Endothelial cell of umbilical vein (primary cell): Measurements from ENCODE around the gene ITIH6. TPM values are rescaled to one million over a fixed set of nuclear protein-coding genes. Genes with fewer than 3 reads are reported as not detected.

Source experiments
- BruUV-seq: library from RNA; stranded (reverse); fragments of 400-500 nt; replicated peaks from 2 replicates; lab custom pipeline; 2021; lab: Mats Ljungman, UMichigan
- CTCF ChIA-PET: fragments of 300-600, 350-600 bp; sonication (Branson Sonifier 250); formaldehyde crosslinking; loops from one replicate; lab custom pipeline; 2021; ENCODE audit warnings: antibody characterized with exemption, inconsistent platforms; lab: Charles Lee
- POLR2A ChIA-PET: fragments of 300-600, 350-600 bp; sonication (Branson Sonifier 250); formaldehyde crosslinking; loops from one replicate; lab custom pipeline; 2021; ENCODE audit warnings: antibody characterized with exemption, inconsistent platforms; lab: Charles Lee
- DNase-seq: peaks from one replicate; pipeline ENCODE4 v3.0.0-alpha.2; 2011; ENCODE audit warnings: low read depth, low spot score
- FAIRE-seq: peaks from 2 replicates; lab custom pipeline; 2011; peaks lifted over from hg19 to GRCh38; lab: Jason Lieb, UNC
- H2AFZ ChIP-seq: 2 replicates; pipeline ENCODE4 v1.6.0; 2012; ENCODE audit warnings: low read depth, low read length, control low read depth, inconsistent platforms
- H3K27ac ChIP-seq: 2 replicates; pipeline ENCODE4 v1.5.1; 2011; ENCODE audit warnings: low read depth, mild to moderate bottlenecking, control low read depth, low read length, moderate library complexity; ENCODE audit not compliant: insufficient read depth
- H3K27me3 ChIP-seq, 2 experiments: 2 replicates each; pipeline versions ENCODE4 v1.6.0 to v1.6.1; 2011; ENCODE audit warnings: low read length in 2 of 2, mixed read lengths in 1 of 2; ENCODE audit not compliant: control insufficient read depth in 2 of 2, insufficient read depth in 2 of 2
- H3K36me3 ChIP-seq, 2 experiments: 2 replicates in 1 of 2; 3 replicates in 1 of 2; pipeline ENCODE4 v1.5.1; 2011; ENCODE audit warnings: low read length in 2 of 2, mild to moderate bottlenecking in 1 of 2, moderate library complexity in 1 of 2; ENCODE audit not compliant: control insufficient read depth in 2 of 2, insufficient read depth in 2 of 2; ENCODE audit errors: extremely low read depth in 1 of 2
- H3K4me1 ChIP-seq: 3 replicates; pipeline ENCODE4 v1.5.1; 2011; ENCODE audit warnings: mild to moderate bottlenecking, low read length; ENCODE audit not compliant: control insufficient read depth, insufficient read depth; ENCODE audit errors: extremely low read depth
- H3K4me2 ChIP-seq: 2 replicates; pipeline ENCODE4 v1.6.1; 2011; ENCODE audit warnings: low read length, control low read depth, mixed read lengths; ENCODE audit not compliant: insufficient read depth
- H3K4me3 ChIP-seq, 3 experiments: fragments of 200-600 bp in 1 of 3; sonication (generic), shearing (Covaris generic) in 1 of 3; replicated peaks in 1 of 3; 2 replicates each; pipeline ENCODE4 v1.5.1; 2011 to 2016; ENCODE audit warnings: control low read depth in 3 of 3, low read length in 3 of 3, mild to moderate bottlenecking in 2 of 3, inconsistent platforms in 1 of 3, low read depth in 1 of 3, moderate library complexity in 1 of 3; ENCODE audit not compliant: insufficient read depth in 1 of 3
- H3K79me2 ChIP-seq: 2 replicates; pipeline ENCODE4 v1.6.0; 2012; ENCODE audit warnings: low read length, inconsistent platforms; ENCODE audit not compliant: control insufficient read depth, insufficient read depth
- H3K9ac ChIP-seq: replicated peaks from 2 replicates; pipeline ENCODE3; 2011; ENCODE audit warnings: low read length, control low read depth; ENCODE audit not compliant: insufficient read depth; ENCODE audit errors: extremely low read depth
- H3K9me1 ChIP-seq: replicated peaks from 3 replicates; pipeline ENCODE4 v1.6.0; 2011; ENCODE audit warnings: mild to moderate bottlenecking, low read length; ENCODE audit not compliant: control insufficient read depth, insufficient read depth; ENCODE audit errors: extremely low read depth
- H3K9me3 ChIP-seq: replicated peaks from 2 replicates; pipeline ENCODE4 v1.5.1; 2012; ENCODE audit warnings: low read length, inconsistent platforms; ENCODE audit not compliant: control insufficient read depth, insufficient read depth
- H4K20me1 ChIP-seq: replicated peaks from 2 replicates; pipeline ENCODE3; 2011; ENCODE audit warnings: mild to moderate bottlenecking, low read length; ENCODE audit not compliant: control insufficient read depth, insufficient read depth; ENCODE audit errors: extremely low read depth
- CTCF ChIP-seq, 2 donors: IDR thresholded peaks; 1 replicate in 1 of 2; 2 replicates in 1 of 2; pipeline ENCODE4 v1.5.1; 2011; ENCODE audit warnings: low read length in 2 of 2, mild to moderate bottlenecking in 2 of 2, moderate library complexity in 2 of 2, control low read depth in 1 of 2, inconsistent platforms in 1 of 2, low read depth in 1 of 2; ENCODE audit not compliant: insufficient read depth in 1 of 2; ENCODE audit errors: extremely low read depth in 1 of 2
- MAX ChIP-seq: IDR thresholded peaks from 2 replicates; pipeline ENCODE4 v1.6.1; 2011; ENCODE audit not compliant: insufficient read depth, insufficient read length
- MYC ChIP-seq: IDR thresholded peaks from one replicate; pipeline ENCODE4 v1.6.1; 2011; ENCODE audit warnings: mild to moderate bottlenecking, low read depth, low read length
- POLR2A ChIP-seq: IDR thresholded peaks from 2 replicates; pipeline ENCODE4 v1.6.1; 2012; ENCODE audit warnings: low read depth, mild to moderate bottlenecking, control low read depth, low read length
- POLR2AphosphoS5 ChIP-seq: IDR thresholded peaks from 2 replicates; pipeline ENCODE4 v1.6.1; 2012; ENCODE audit warnings: low read depth, mild to moderate bottlenecking, control low read depth, low read length, moderate library complexity; ENCODE audit not compliant: insufficient read depth
- dilution Hi-C: fragments of 300-500 bp; cut with MboI; formaldehyde crosslinking; loops from one replicate; pipeline ENCODE4 v1.15.0; 2019; ENCODE audit warnings: low sequenced_read_pairs; ENCODE audit not compliant: extremely low pct_ligation_motif_present
- intact Hi-C: fragments of 100-400 bp; cut with micrococcal nuclease; formaldehyde crosslinking; loops from one replicate; pipeline ENCODE4 v1.10.0; 2022
- polyA plus RNA-seq, 4 experiments: library from polyadenylated mRNA; depleted of rRNA in 3 of 4; stranded (reverse) in 3 of 4; unstranded in 1 of 4; fragments of >200 nt; gene quantifications; 2 replicates each; pipeline versions ENCODE4 v1.2.1 to v1.2.3, GENCODE V29; 2011 to 2012; ENCODE audit warnings: missing spikeins in 1 of 4
- total RNA-seq: library from RNA; stranded (reverse); gene quantifications from 2 replicates; pipeline ENCODE4 v1.2.3, GENCODE V29; 2021

The ITIH6 gene
- total and polyA plus RNA-seq, 2 donors (not counting 3 experiments of a cell fraction or from before 2014, with no cell fraction given), result not detected

DNA sequence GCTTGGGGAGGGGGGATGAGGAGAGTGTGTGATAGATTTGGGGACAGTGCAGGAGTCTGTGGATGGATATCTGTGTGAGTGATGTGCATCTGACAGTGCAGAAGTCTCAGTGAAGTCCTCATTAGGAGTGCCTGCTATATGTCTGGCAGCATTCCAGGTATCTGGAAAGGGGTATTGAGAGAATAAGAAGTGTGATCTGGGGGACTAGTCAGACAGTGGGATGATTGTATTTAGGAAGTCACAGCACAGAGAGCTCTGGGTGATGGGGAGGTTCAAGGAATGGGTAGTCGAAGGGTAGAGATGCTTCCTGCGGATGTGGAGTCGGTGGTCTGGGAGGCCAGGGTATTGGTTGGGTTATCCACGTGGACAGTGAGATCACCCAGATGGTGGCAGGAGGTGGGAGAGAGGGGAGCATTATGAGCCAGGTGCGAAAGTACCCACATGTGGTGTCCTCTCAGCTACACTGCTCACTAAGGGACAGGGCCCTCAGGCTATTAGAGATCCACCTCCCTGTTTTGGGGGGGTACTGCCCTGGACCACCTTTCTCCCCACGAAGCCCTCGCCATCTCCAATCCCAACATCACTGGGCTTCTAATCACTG is 19.3 kb upstream of the ITIH6 start:
- no peak overlapping the region for H3K27ac ChIP-seq
- BruUV-seq, result no TSS peak
- H3K9ac ChIP-seq, result no peak overlapping the region
- ChIA-PET POLR2A (no interaction called here), CTCF (no interaction called here)
- dilution Hi-C loops, result no loop called here
- H3K4me1 ChIP-seq, result no peaks in the 10 kb centered on the region
- DNase-seq (no peak), FAIRE-seq (no peak)
- no peaks in the 10 kb centered on the region for H3K9me1 ChIP-seq
- H3K79me2 ChIP-seq, result no peaks in the 10 kb centered on the region
- no peak overlapping the region for H3K4me3 ChIP-seq
- H3K36me3 ChIP-seq, result peaks cover 5 to 24% of the 10 kb centered on the region in 2 experiments
- no peaks in the 10 kb centered on the region for H3K27me3 ChIP-seq
- intact Hi-C loops, result no loop called here
- H2AFZ ChIP-seq, result no peak overlapping the region
- no peaks in the 10 kb centered on the region for H4K20me1 ChIP-seq
- H3K9me3 ChIP-seq, result no peaks in the 10 kb centered on the region
- H3K4me2 ChIP-seq, result no peak overlapping the region
- TF ChIP-seq MYC, result no peak
- peak; percentile 5 for TF ChIP-seq POLR2AphosphoS5

DNA sequence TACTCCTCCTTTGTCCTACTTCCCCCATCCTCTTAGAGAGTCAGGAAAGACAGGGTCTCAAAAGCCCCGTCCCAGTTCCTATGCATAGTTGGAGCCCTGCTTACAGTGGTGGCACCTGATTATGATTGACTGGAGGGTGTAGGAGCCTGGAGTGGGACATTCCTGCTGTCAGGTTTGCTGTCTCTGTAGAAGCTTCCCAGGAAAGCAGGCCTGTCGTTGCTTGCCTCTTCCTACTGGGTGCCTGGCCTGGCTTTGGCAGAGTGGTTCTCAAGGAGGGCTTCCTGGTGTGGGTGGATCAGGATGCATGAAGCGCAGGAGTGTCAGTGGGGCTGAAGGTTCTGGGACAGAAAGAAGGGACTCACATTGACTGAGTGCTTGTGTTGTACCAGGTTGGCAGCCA is 14.3 kb upstream of the ITIH6 start:
- no peaks in the 10 kb centered on the region for H3K9me1 ChIP-seq
- H4K20me1 ChIP-seq, result no peaks in the 10 kb centered on the region
- H3K27me3 ChIP-seq, result no peaks in the 10 kb centered on the region
- H3K9ac ChIP-seq, result no peak overlapping the region
- ChIA-PET POLR2A (no interaction called here), CTCF (no interaction called here)
- H2AFZ ChIP-seq, result no peak overlapping the region
- peaks cover 5% of the 10 kb centered on the region for H3K4me1 ChIP-seq
- no peak overlapping the region for H3K4me2 ChIP-seq
- intact Hi-C loops, result no loop called here
- no peak overlapping the region for H3K4me3 ChIP-seq
- DNase-seq (no peak), FAIRE-seq (no peak)
- dilution Hi-C loops, result no loop called here
- no peak overlapping the region for H3K27ac ChIP-seq
- BruUV-seq, result no TSS peak
- H3K79me2 ChIP-seq, result peaks cover 18% of the 10 kb centered on the region
- peaks cover 5 to 47% of the 10 kb centered on the region in 2 experiments for H3K36me3 ChIP-seq
- no peak for TF ChIP-seq CTCF (IDR thresholded peaks at IDR 0.05; ENCODE audit: extremely low read depth in 1 of 2, insufficient read depth in 1 of 2, low read depth in 1 of 2, low read length in 2 of 2)
- TF ChIP-seq POLR2A, result no peak
- no peak for TF ChIP-seq MAX
- TF ChIP-seq POLR2AphosphoS5, result no peak
- no peaks in the 10 kb centered on the region for H3K9me3 ChIP-seq
